Upper lobe of right lung (tissue), 1 donor: ENCODE data around the gene MLLT10. TPM values are rescaled to one million over a fixed set of nuclear protein-coding genes. Genes with fewer than 3 reads are reported as not detected.

Source experiments
- ATAC-seq: fragments of 200-7000 bp; cut with Tn5 transposase; one replicate; pipeline ENCODE4 v1.9.1; 2020; ENCODE audit warnings: mild to moderate bottlenecking, moderate library complexity
- DNase-seq: peaks from one replicate; pipeline ENCODE4 v3.0.0-alpha.2; 2020
- H3K27ac ChIP-seq: fragments of 200-600 bp; one replicate; pipeline ENCODE4 v1.8.0; 2022
- H3K27me3 ChIP-seq: fragments of 200-600 bp; one replicate; pipeline ENCODE4 v1.8.0; 2022; ENCODE audit warnings: mild to moderate bottlenecking
- H3K36me3 ChIP-seq: fragments of 200-600 bp; one replicate; pipeline ENCODE4 v1.8.0; 2022
- H3K4me1 ChIP-seq: fragments of 200-600 bp; one replicate; pipeline ENCODE4 v1.8.0; 2022
- H3K4me3 ChIP-seq: fragments of 200-600 bp; one replicate; pipeline ENCODE4 v1.8.0; 2022; ENCODE audit warnings: mild to moderate bottlenecking
- H3K9me3 ChIP-seq: fragments of 200-600 bp; one replicate; pipeline ENCODE4 v1.8.0; 2022
- CTCF ChIP-seq: fragments of 200-600 bp; IDR thresholded peaks from one replicate; pipeline ENCODE4 v1.8.0; 2022; ENCODE audit warnings: antibody characterized with exemption
- intact Hi-C: fragments of 100-400 bp; cut with DNase I; formaldehyde crosslinking; loops from one replicate; pipeline ENCODE4 v1.11.0; 2022
- total RNA-seq: library from RNA; stranded (reverse); fragmentation: NEBNext Ultra II Directional; extraction: Animal tissue kit (Norgen Biotek cat#: 25700); gene quantifications from one replicate; pipeline ENCODE4 v1.2.1, GENCODE V29; 2021
- donor health status: DM: no; HTN: yes; CAD: no; lungs with severe emphysema.

Gene MLLT10
- total RNA-seq, 1 donor from 2014 or later = 60.6 TPM

DNA sequence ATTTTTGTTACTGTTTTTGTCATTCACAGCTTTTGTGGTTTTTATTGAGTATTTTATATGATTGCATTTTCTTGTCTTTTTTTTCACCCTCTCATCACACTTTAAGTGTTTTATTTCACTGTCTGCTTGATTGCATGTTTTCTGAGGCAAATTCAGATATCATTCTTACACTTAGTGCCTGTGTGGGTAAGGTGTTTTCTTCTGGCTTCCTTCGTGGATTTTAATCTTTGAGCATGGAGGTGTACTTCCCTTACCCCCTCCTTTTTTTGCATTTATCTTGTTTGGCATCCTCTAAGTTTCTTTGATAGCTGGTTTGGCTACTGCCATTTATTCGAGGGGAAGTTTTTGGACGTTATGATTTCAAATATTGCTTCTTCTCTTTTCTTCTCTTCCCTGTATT lies 127.9 kb downstream of the MLLT10 start:
- Histone ChIP-seq H3K27me3 (no peaks in the 10 kb centered on the region), H3K9me3 (no peaks in the 10 kb centered on the region), H3K4me1 (peaks cover 12% of the 10 kb centered on the region), H3K27ac (no peak overlapping the region), H3K36me3 (no peaks in the 10 kb centered on the region), H3K4me3 (no peak overlapping the region)
- no peak for DNase-seq
- TF ChIP-seq CTCF = no peak
- intact Hi-C loops = no loop called here
- ATAC-seq = no peak

GRCh38 chr10:21662635-21663034 lies 128.6 kb downstream of the MLLT10 start:
- intact Hi-C loops = no loop called here
- Histone ChIP-seq H3K4me1 (peaks cover 12% of the 10 kb centered on the region), H3K9me3 (no peaks in the 10 kb centered on the region), H3K36me3 (no peaks in the 10 kb centered on the region), H3K27me3 (no peaks in the 10 kb centered on the region), H3K4me3 (no peak overlapping the region), H3K27ac (no peak overlapping the region)
- TF ChIP-seq CTCF = no peak
- no peak for ATAC-seq
- no peak for DNase-seq

GRCh38 chr10:21668831-21669230 lies 134.8 kb downstream of the MLLT10 start:
- Histone ChIP-seq H3K27ac (no peak overlapping the region), H3K4me3 (no peak overlapping the region), H3K27me3 (no peaks in the 10 kb centered on the region), H3K9me3 (no peaks in the 10 kb centered on the region), H3K4me1 (no peaks in the 10 kb centered on the region), H3K36me3 (peaks cover 7% of the 10 kb centered on the region)
- intact Hi-C loops = no loop called here
- no peak for TF ChIP-seq CTCF
- ATAC-seq (no peak), DNase-seq (no peak)

- no peaks in the 10 kb centered on the region for H3K4me1 ChIP-seq
- H3K36me3 ChIP-seq = peaks cover 9% of the 10 kb centered on the region
- no peaks in the 10 kb centered on the region for H3K27me3 ChIP-seq
- intact Hi-C loops = no loop called here
- ATAC-seq (no peak), DNase-seq (no peak)
- TF ChIP-seq CTCF = no peak
- H3K4me3 ChIP-seq = no peak overlapping the region
- H3K9me3 ChIP-seq = no peaks in the 10 kb centered on the region
- H3K27ac ChIP-seq = no peak overlapping the region
These were observed 136.4 kb downstream of the MLLT10 start for GRCh38 chr10:21670391-21670790.

GRCh38 chr10:21673668-21674067 lies 139.6 kb downstream of the MLLT10 start:
- ATAC-seq = no peak
- H3K27ac ChIP-seq = no peak overlapping the region
- no peaks in the 10 kb centered on the region for H3K27me3 ChIP-seq
- H3K4me1 ChIP-seq = no peaks in the 10 kb centered on the region
- no peaks in the 10 kb centered on the region for H3K9me3 ChIP-seq
- no peak overlapping the region for H3K4me3 ChIP-seq
- intact Hi-C loops = no loop called here
- no peak for TF ChIP-seq CTCF
- no peak for DNase-seq
- peaks cover 9% of the 10 kb centered on the region for H3K36me3 ChIP-seq

DNA sequence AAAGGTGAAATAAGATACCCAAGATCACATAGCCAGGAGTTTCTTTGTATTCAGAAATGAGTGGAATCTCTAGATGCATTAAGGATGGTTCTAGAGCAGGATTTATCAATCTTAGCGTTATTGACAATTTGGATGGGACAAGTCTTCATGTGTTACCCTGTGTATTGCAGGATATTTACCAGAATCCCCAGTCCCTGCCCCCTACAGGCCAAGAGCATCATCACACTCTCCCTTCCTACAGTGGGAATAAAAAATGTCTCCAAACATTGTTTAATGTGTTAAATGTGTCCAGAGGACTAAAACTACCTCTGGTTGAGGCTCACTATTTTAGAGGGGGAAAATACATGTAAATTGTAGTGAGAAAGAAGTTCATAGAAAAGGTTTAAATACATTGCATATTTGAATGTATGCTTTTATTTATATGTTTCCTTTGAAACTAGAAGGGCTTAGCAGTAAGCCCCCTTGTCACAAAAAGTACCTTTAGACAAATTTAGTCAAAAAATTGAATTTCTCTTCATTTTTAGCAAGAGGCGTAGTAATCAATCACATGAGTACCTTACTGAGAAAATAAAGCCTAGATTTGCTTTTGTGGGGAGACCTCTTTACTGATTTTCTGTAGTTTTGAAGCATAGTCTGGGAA lies 141.2 kb downstream of the MLLT10 start:
- no peaks in the 10 kb centered on the region for H3K9me3 ChIP-seq
- no peak overlapping the region for H3K27ac ChIP-seq
- H3K4me3 ChIP-seq = no peak overlapping the region
- peaks cover 9% of the 10 kb centered on the region for H3K36me3 ChIP-seq
- DNase-seq (no peak), ATAC-seq (peak; percentile 76)
- no peaks in the 10 kb centered on the region for H3K4me1 ChIP-seq
- intact Hi-C loops = no loop called here
- H3K27me3 ChIP-seq = no peaks in the 10 kb centered on the region
- peak; percentile 71 for TF ChIP-seq CTCF
